Lower leg skin (tissue), 3 donors: ENCODE data around the gene DLGAP1.

Experiments
- CTCF ChIP-seq, 3 donors: fragments of 450-650 bp; IDR thresholded peaks; one replicate each; pipeline ENCODE4 v1.5.1; 2016; ENCODE audit warnings: antibody characterized with exemption in 3 of 3, mild to moderate bottlenecking in 3 of 3, moderate library complexity in 2 of 3
- POLR2A ChIP-seq, 2 donors: fragments of 450-650 bp; IDR thresholded peaks; one replicate each; pipeline ENCODE4 v1.6.1; 2016 to 2017; ENCODE audit warnings: antibody characterized with exemption in 2 of 2, mild to moderate bottlenecking in 1 of 2, moderate library complexity in 1 of 2

- no peak for TF ChIP-seq CTCF (IDR thresholded peaks at IDR 0.05)
- TF ChIP-seq POLR2A (IDR thresholded peaks at IDR 0.05) = no peak
These were observed 391.6 kb downstream of the DLGAP1 start for GRCh38 chr18:4063545-4063944.
